GM21576 (cell line): ENCODE measurements around the gene ARFGEF2.
"Not testable (repeated sequence)": the region's sequence is repeated elsewhere in the genome, so short reads cannot be mapped to it uniquely, and the experiment has no call there.

ENCODE experiments used
- ATAC-seq: cut with Tn5 transposase; IDR thresholded peaks from one replicate; pipeline ENCODE4 v1.9.1; 2021; ENCODE audit warnings: mild to moderate bottlenecking, moderate library complexity; ENCODE audit not compliant: unreplicated experiment

ARFGEF2 gene

DNA sequence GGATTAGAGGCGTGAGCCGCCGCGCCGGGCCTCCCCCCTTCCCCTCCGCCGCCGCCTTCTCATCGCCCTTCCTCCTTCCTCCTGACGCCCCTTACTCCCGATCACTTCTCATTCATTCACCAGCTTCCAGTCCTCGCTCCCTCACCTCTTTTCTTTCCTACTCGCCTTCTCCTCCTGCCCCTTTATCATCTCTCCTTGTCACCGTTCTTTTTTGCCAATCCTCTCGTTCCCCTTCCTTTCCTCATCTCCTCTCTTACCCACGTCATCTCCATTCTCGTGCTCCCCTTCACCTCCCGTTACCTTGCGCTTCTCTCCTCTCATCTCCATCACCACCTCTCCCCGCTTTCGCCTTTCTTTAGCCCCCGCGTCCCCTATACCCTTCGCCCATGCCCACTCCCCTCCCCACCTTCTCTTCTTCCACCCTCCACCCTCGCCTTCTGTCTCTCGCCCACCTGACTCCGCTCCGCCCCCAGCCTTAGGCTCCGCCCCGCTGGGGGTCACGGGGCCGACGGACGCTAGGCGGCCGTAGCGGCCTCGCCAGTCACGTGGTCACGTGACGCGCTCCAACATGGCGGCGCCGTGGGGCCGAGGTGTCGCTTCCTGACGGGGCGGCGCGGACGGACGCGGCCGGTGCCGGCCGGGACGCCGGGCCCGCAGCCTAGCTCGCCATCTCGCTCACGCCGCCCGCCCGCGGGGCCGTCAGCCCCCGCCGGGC lies at the start of gene ARFGEF2:
TSS of gene ARFGEF2 (plus strand) at position 544 of the 715 bp plus-strand sequence. CDS start 179 bp downstream, outside the sequence.
- ATAC-seq: peak; percentile 79

- ATAC-seq: no peak
Measured at GRCh38 chr20:48875233-48875913, 46.1 kb upstream of the ARFGEF2 start.

GRCh38 chr20:48875914-48876240 lies 45.6 kb upstream of the ARFGEF2 start:
- ATAC-seq: no peak

- ATAC-seq: no peak
Measured at GRCh38 chr20:48877304-48877703, 44.2 kb upstream of the ARFGEF2 start.

GRCh38 chr20:48878534-48879248 lies 42.8 kb upstream of the ARFGEF2 start:
- ATAC-seq: no peak

- ATAC-seq: no peak
Measured at GRCh38 chr20:48879612-48880245, 41.8 kb upstream of the ARFGEF2 start.

GRCh38 chr20:48880331-48880730 lies 41.2 kb upstream of the ARFGEF2 start:
- no peak for ATAC-seq

- ATAC-seq: no peak
Measured at GRCh38 chr20:48880981-48881657, 40.4 kb upstream of the ARFGEF2 start.

DNA sequence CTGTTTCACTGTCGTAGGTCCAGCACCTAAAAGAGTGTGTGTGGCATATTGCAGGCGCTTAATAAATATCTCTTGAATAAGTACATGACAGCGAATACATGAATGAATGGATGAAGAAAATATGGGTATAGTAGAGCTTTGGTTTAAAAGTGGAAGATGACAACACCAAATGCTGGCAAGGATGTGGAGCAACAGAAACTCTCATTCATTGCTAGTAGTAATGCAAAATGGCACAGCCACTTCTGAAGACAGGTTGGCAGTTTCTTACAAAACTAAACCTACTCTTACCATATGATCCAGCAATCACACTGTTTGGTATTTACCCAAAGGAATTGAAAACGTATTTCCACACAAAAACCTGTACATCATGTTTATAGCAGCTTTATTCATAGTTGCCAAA lies 36.3 kb upstream of the ARFGEF2 start:
- no peak for ATAC-seq

DNA sequence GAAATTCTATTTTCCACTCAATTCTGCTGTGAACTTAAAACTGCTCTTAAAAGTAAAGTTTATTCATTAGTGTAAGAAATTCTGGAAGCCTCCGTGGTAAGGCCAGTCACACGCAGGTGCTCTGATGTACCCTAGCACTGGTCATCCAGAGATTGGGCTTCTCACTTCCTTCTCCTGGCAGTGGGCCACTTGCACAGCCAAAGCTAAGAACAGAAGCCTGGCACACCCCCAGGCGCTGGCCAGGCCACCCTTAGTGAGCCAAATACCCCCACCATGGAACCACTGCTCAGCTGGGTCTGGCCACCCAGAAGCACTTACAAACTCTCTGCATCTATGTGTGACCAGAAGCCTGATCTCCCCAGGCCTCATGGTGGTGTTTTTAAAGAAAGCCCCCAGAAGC lies 35.3 kb upstream of the ARFGEF2 start:
- ATAC-seq: no peak

- no peak for ATAC-seq
Measured at GRCh38 chr20:48886811-48887210, 34.7 kb upstream of the ARFGEF2 start.

DNA sequence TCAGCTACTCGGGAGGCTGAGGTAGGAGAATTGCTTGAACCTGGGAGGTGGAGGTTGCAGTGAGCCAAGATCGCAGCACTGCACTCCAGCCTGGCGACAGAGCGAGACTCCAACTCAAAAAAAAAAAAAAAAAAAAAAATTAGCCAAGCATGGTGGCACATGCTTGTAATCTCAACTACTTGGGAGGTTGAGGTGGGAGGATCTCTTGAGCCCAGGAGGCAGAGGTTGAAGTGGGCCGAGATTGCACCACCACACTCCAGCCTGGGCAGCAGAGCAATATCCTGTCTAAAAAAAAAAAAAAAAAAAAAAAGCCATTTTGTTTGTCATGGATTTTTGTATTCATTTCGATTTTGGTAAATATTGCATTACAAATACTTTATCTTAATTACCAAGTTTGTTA lies 33.0 kb upstream of the ARFGEF2 start:
- not testable (repeated sequence) for ATAC-seq

GRCh38 chr20:48889140-48889790 lies 32.2 kb upstream of the ARFGEF2 start:
- ATAC-seq: no peak

DNA sequence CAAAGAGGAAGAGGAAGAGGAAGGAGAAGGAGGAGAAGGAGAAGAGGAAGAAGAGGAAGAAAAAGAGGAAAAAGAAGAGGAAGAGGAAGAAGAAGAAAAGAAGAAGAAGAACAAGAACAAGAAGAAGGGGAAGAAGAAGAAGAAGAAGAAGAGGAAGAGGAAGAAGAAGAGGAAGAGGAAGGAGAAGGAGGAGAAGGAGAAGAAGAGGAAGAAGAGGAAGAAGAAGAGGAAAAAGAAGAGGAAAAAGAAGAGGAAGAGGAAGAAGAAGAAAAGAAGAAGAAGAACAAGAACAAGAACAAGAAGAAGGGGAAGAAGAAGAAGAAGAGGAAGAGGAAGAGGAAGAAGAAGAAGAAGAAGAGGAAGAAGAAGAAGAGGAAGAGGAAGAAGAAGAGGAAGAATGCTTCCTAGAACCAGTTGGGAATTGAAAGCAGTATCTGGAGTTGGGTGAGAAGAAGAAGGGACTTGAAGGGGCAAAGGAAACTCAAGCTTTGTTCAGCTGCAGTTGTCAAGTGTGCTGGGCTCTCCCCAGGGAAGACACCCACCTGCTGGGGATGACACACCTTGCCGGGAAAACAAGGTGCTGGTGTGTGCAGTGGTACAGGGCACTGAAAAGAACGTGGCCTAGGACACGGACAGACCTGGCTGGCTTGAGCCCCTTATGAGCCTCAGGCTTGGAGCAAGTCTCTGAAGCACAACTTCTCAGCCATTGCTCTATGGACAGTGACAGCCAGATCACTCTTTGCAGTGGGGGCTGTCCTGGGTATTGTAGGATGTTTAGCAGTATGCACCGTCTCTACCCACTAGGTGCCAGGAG lies 30.1 kb upstream of the ARFGEF2 start:
- ATAC-seq: no peak

- no peak for ATAC-seq
Measured at GRCh38 chr20:48892049-48892470, 29.5 kb upstream of the ARFGEF2 start.

GRCh38 chr20:48892891-48893290 lies 28.6 kb upstream of the ARFGEF2 start:
- no peak for ATAC-seq

DNA sequence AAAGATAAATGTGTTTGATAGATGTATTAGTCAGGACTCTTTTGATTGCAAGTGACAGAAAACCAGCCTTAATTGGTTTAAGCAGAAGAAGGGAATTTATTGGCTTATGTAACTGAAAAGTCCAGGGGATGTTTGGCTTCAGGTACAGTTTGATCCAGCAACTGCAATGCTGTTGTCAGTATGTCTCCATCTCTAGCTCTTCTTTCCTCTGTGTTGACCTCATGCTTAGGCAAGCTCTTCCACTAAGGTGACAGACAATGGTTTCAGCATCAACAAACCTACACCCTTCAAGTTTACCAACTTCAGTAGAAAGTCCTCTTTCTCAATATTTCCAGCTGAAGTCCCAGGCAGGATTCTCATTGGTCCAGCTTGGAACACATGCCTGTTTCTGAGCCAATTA lies 28.1 kb upstream of the ARFGEF2 start:
- ATAC-seq: no peak

DNA sequence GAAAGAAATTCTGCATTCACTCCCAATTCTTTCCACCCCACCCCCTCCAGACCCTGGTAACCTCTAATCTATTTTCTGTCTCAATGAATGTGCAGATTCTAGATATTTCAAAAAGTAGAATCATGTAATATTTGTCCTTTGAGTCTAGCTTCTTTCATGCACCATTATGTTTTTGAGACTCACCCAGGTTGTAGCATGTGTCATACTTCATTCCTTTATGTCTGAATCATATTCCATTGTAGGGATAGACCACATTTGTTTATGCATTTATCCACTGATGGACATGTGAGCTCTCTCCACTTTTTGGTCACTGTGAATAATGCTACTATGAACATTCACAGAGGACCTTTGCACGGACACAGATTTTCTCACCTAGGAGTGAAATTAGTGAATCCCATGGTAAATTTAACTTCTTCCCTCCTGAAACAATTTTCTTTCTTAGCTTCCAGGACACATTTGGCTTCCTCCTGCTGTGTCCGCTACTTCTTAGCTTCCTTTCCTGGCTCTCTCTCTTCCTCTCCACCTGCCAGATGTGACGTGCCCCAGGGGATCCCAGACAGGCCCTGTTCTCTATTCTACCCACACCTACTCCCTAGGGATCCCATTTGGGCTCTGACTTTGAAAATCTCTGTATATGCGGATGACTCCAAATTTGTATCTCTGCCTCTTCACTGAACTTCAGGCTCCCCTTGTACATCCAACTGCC lies 24.1 kb upstream of the ARFGEF2 start:
- ATAC-seq: no peak

DNA sequence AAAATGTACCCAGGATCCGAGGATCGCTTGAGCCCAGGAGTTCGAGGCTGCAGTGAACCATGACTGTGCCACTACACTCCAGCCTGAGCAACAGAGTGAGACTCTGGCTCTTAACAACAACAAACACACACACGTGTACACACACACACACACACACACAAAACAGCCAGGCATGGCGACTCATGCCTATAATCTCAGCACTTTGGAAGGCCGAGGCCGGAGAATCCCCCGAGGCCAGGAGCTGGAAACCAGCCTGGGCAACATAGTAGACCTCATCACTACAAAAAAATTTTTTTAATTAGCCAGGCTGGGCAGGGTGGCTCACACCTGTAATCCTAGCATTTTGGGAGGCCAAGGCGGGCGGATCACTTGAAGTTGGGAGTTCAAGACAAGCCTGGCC lies 23.3 kb upstream of the ARFGEF2 start:
- no peak for ATAC-seq
